GM11168 (cell line): Measurements from ENCODE around the gene TRAPPC12.
"Not testable (repeated sequence)": the region's sequence is repeated elsewhere in the genome, so short reads cannot be mapped to it uniquely, and the experiment has no call there.

Experiments
- in situ Hi-C: fragments of 300-500 bp; cut with MboI; formaldehyde crosslinking; loops from one replicate; pipeline ENCODE4 v1.12.0; 2022; ENCODE audit warnings: low sequenced_read_pairs; ENCODE audit not compliant: unreplicated experiment

Gene TRAPPC12

GRCh38 chr2:3493615-3494007 is 114.1 kb downstream of the TRAPPC12 start:
- in situ Hi-C loops, result no loop called here

GRCh38 chr2:3494984-3495666 is 115.6 kb downstream of the TRAPPC12 start:
- in situ Hi-C loops, result no loop called here

DNA sequence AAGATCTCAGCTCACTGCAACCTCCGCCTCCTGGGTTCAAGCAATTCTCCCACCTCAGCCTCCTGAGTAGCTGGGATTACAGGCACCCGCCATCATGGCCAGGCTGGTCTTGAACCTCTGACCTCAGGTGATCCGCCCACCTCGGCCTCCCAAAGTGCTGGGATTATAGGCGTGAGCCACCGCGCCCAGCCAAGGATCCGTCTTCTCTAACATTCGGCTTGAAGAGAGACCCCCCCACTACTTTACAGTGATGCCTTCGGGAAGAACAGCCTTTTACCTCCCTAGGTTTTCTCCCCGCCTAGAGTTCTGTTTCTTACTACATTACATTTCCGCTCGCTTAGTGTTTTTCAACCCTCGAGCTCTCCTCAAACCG is 117.2 kb downstream of the TRAPPC12 start:
- in situ Hi-C loops, result not testable (repeated sequence)

GRCh38 chr2:3498783-3499394 is 119.4 kb downstream of the TRAPPC12 start:
- in situ Hi-C loops, result no loop called here

- in situ Hi-C loops, result no loop called here
Observed at GRCh38 chr2:3500326-3500899, 120.9 kb downstream of the TRAPPC12 start.

DNA sequence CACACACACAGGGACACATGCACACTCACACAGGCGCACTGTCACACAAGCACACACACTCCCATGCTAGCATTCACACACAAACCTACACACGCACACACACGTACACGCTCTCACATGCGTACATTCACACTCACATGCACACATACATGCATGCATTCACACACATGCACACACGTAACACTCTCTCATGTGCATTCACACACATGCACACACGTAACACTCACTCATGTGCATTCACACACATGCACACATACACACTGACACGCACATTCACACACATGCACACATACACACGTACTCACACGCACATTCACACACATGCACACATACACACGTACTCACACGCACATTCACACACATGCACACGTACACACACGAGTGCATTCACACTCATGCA is 123.6 kb downstream of the TRAPPC12 start:
- in situ Hi-C loops, result no loop called here

DNA sequence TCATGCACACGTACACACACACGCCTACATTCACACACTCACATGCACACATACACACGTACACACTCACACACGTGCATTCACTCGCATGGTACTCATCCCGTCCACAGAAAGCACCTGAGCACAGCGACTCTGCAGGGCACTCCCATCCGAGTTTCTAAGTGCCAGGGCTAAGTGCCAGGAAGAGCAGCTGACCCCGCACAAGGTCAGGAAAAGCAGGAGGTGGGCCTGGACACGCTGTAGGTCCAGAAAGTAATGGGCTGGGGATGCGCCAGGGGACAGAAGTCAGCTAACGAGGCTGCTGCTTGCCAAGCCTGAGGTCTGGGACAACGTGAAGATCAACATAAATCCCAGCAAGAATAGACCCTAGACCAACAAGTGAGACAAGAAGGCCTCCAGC is 124.0 kb downstream of the TRAPPC12 start:
- in situ Hi-C loops, result no loop called here

DNA sequence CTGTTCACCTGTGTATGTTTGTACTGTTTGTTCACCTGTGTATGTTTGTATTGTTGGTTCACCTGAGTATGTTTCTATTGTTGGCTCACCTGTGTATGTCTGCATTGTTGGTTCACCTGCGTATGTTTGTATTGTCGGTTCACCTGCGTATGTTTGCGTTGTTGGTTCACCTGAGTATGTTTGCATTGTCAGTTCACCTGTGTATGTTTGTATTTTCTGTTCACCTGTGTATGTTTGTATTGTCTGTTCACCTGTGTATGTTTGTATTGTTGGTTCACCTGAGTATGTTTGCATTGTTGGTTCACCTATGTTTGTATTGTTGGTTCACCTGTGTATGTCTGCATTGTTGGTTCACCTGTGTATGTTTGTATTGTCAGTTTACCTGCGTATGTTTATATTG is 125.2 kb downstream of the TRAPPC12 start:
- in situ Hi-C loops, result no loop called here

DNA sequence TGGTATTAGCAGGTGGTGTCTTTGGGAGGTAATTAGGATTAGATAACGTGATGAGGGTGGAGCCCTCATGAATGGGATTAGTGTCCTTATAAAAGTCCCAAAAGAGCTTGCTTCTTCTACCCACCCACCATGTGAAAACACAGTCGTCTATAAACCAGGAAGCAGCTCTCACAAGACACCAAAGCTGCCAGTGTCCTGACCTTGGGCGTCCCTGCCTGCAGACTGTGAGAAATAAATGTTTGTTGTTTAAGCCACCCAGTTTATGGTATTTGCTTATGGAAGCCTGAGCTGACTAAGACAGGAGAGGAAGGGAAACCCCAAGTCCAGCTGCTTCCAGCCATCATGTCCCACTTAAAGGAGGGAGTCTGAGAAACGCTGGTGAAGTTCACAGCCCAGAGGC is 126.3 kb downstream of the TRAPPC12 start:
- in situ Hi-C loops, result no loop called here

DNA sequence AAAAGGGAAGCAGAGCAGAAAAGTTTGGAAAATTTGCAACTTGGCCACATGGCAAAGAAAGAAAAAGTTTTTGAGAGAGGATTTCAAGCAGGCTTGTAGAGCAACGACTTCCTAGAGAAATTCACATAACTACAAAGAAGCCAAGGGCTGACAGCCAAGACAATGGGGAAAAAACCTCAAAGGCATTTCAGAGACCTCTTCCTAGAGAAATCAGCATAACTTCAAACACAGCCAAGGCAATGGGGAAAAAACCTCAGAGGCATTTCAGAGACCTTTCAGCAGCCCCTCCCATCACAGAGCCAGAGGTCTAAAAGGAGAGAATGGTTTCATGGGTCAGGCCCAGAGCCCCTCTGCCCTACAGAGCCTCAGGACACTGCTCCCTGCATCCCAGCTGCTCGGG is 132.6 kb downstream of the TRAPPC12 start:
- in situ Hi-C loops, result no loop called here

DNA sequence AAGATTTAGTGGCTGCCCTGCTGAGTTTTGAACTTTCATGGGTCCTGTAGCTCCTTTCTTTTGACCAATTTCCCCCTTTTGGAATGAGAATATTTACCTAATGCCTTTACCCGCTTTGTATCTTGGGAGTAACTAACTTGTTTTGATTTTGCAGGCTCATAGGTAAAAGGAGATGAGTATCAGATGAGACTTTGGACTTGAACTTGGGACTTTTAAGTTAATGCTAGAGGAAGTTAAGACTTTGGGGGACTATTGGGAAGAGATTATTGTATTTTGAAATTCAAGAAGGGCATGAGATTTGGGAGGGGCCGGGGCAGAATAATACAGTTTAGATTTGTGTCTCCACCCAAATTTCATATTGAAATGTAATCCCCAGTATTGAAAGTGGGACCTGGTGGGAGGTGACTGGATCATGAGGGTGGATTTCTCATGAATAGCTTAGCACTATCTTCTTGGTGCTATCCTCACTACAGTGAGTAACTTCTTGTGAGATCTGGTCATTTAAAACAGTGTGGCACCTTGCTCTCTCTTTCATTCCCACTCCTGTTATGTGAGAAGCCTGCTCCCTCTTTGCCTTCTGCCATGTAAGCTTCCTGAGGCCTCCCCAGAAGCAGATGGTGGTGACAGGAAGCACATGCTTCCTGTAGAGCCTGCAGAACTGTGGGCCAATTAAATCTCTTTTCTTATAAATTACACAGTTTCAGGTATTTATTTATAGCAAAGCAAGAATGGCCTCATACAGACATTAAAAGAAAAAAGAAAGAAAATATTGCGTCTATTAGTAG is 133.7 kb downstream of the TRAPPC12 start:
- in situ Hi-C loops, result no loop called here

GRCh38 chr2:3515438-3515837 is 135.9 kb downstream of the TRAPPC12 start:
- in situ Hi-C loops, result not testable (repeated sequence)

GRCh38 chr2:3516831-3517230 is 137.3 kb downstream of the TRAPPC12 start:
- in situ Hi-C loops, result no loop called here

- in situ Hi-C loops, result no loop called here
Observed at GRCh38 chr2:3517948-3518495, 138.5 kb downstream of the TRAPPC12 start.

- in situ Hi-C loops, result no loop called here
Observed at GRCh38 chr2:3518496-3519254, 139.2 kb downstream of the TRAPPC12 start.

- in situ Hi-C loops, result no loop called here
Observed at GRCh38 chr2:3519255-3520205, 140.0 kb downstream of the TRAPPC12 start, which contains the start of gene ADI1. Gene ADI1 (minus strand): TSS chr2:3519531. CDS start chr2:3519487, 44 bp downstream.

DNA sequence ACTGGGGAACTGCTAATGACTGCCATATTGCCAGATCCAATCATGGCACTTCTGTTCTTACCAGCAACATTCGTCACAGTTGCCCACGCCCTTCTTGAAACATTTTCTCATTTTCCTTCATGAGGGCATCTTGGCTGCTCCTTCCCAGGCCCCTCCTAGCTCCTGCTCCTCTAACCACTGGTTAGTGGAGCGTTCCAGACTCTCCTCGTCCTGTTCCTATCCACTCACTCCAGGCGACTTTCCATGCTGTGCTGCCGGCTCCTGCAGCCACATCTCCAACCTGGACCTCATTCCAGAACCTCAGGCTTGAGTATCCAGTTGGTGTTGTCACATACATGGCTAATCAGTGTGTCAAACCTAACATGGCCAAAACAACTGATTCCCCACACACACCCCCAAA is 141.1 kb downstream of the TRAPPC12 start:
- in situ Hi-C loops, result no loop called here

DNA sequence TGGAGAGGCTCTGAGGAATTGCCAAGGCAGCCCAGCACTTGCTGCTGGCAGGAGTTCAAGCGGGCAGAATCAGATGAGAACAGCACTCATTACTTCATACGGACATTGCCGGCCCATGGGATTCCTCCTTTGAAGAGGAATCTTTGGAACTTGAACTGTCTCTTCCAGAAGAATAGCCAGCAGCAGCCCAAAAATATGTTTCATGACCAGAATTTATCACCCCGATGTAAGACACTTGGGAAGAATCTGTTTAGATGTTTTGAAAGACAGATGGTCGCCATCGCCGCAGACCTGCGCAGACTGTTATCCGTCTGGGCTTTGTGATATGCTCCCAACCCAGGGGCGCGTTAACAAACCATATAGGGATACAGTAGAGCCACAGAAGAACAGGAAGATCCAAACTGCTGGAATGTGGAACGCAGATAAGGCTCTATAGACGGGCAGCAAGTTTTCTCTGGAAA is 143.5 kb downstream of the TRAPPC12 start:
- in situ Hi-C loops, result no loop called here

GRCh38 chr2:3523551-3524041 is 144.1 kb downstream of the TRAPPC12 start:
- in situ Hi-C loops, result no loop called here
